LNCAP (cell line): Measurements from ENCODE around the gene NAGPA.

ENCODE experiments used
- TF ChIP-seq, protein P1 (sequence below): fragments of 450-650 bp; IDR thresholded peaks from 2 replicates; pipeline ENCODE4 v1.5.1; 2017; ENCODE audit warnings: mild to moderate bottlenecking

The NAGPA gene, protein sequence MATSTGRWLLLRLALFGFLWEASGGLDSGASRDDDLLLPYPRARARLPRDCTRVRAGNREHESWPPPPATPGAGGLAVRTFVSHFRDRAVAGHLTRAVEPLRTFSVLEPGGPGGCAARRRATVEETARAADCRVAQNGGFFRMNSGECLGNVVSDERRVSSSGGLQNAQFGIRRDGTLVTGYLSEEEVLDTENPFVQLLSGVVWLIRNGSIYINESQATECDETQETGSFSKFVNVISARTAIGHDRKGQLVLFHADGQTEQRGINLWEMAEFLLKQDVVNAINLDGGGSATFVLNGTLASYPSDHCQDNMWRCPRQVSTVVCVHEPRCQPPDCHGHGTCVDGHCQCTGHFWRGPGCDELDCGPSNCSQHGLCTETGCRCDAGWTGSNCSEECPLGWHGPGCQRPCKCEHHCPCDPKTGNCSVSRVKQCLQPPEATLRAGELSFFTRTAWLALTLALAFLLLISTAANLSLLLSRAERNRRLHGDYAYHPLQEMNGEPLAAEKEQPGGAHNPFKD

GRCh38 chr16:5033256-5034166, at the start of gene NAGPA:
Gene NAGPA, minus strand, starts transcription at chr16:5033935. Its CDS starts 21 bp downstream, at chr16:5033914.
- TF ChIP-seq, protein P1, sequence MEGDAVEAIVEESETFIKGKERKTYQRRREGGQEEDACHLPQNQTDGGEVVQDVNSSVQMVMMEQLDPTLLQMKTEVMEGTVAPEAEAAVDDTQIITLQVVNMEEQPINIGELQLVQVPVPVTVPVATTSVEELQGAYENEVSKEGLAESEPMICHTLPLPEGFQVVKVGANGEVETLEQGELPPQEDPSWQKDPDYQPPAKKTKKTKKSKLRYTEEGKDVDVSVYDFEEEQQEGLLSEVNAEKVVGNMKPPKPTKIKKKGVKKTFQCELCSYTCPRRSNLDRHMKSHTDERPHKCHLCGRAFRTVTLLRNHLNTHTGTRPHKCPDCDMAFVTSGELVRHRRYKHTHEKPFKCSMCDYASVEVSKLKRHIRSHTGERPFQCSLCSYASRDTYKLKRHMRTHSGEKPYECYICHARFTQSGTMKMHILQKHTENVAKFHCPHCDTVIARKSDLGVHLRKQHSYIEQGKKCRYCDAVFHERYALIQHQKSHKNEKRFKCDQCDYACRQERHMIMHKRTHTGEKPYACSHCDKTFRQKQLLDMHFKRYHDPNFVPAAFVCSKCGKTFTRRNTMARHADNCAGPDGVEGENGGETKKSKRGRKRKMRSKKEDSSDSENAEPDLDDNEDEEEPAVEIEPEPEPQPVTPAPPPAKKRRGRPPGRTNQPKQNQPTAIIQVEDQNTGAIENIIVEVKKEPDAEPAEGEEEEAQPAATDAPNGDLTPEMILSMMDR = no peak

DNA sequence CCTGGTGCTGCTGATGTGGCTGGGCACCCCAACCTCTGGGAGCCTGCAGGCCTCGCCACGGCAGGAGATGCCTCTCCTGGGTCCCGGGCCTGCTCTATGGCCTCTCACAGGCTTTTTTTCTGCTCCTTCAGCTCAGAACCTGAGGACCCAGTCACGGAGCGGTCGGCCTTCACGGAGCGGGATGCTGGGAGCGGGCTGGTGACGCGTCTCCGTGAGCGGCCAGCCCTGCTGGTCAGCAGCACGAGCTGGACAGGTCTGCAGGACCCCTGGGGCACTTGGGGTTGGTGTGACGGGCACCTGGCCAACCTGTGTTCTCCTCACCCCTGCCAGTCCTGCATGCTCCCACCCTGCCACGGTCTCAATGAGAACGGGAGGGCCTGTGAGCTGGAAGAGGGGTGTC, 44.9 kb upstream of the NAGPA start:
- TF ChIP-seq, protein P1 = no peak

- TF ChIP-seq, protein P1 = no peak
Observed at GRCh38 chr16:5077304-5077703, 43.6 kb upstream of the NAGPA start.

DNA sequence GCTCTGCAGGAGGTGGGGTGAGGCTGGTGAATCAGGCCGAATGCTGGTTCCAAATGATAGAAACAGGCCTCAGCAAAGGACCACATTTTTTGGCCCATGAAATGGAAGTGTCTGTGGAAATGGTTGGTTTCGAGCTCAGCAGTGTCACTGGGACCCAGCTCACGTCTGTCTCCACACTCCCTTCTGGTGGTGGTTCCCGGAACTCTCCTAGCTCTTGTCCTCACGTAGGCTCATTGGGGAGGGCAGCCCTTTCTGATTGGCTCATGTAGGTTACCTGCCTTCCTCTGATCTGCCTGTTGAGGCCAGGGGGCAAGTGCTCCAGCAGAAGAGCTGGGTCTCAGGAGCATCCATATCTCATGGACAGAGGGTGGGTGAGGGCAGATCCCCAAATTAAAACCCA, 41.9 kb upstream of the NAGPA start:
- TF ChIP-seq, protein P1 = no peak

DNA sequence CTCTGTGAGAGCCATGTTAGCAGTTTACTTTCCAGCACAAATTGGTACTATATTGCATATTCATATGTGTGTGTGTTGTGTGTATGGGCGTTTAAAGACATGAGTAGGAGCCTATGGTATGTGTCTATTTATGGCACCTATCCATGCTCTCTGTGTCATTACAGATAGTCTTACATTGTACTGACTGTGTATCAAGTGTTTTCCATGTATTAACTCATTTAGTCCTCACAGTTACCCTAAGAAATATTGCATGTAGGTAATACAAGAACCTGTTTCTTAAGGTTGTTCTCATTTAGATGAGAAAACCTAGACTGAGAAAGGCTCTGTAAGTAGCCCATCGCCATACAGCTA, 39.5 kb upstream of the NAGPA start:
- TF ChIP-seq, protein P1 = no peak

DNA sequence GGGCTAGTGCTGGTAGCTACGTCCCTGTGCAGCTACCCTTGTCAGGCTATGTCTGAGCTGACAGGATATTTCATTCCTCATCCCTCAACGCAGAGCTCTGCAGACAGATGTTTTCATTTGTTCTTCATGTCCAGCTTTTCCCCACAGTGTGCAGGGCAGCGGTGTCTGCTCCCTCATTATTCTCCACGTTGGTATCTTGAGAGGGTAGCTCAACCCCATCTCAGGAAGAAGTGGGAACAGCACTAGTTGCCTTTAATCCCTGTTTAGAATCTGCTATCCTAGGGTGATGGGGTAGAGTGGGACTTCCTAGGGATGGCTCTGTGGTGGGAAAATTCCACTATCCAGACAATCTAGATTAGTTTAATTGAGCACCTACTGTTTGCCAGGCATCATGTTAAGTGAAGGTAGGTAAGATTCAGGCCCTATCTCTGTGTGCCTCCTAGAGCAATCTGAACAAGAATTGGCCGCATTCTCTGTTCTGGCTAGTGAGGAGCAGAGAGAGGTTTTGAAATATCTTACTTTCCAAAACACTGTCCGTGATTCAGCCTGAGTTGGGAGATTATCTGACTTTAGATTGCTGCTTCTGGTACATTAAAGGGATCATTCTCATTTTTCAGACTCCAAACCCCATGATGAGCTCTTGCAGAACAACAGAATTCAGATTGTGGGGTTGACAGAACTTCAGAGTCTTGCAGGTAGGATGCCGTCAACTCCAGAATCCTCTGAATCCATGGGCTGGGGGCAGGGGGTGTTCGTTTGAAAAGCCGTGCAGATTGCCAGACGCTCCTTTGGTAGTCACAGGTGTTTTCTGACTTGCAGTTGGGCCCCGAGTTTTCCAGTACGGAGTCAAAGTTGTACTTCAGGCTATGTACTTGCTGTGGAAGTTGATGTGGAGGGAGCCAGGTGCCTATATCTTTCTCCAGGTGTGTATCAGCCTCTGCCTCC, 38.9 kb upstream of the NAGPA start:
- TF ChIP-seq, protein P1 = no peak
